Gastroesophageal sphincter (tissue), 4 donors: ENCODE data around the gene PIWIL4. TPM values are rescaled to one million over a fixed set of nuclear protein-coding genes. Genes with fewer than 3 reads are reported as not detected.
A peak's percentile ranks its signal among the peaks of the same experiment; 100 is the strongest.

ENCODE experiments used
- ATAC-seq: fragments of 150-250 bp; one replicate; pipeline ENCODE4 v1.9.1; 2016; ENCODE audit warnings: mild to moderate bottlenecking, moderate library complexity
- H3K27ac ChIP-seq, 4 donors: fragments of 200-600 bp; sonication (generic) in 3 of 4; 1 replicate in 3 of 4; 2 replicates in 1 of 4; pipeline ENCODE4 v1.5.1; 2016 to 2019
- H3K27me3 ChIP-seq: fragments of 200-600 bp; sonication (generic); one replicate; pipeline ENCODE4 v1.5.1; 2019
- H3K36me3 ChIP-seq, 2 donors: fragments of 200-600 bp; sonication (generic); one replicate each; pipeline ENCODE4 v1.5.1; 2019; ENCODE audit warnings: control low read depth in 1 of 2
- H3K4me1 ChIP-seq, 3 donors: fragments of 200-600 bp; sonication (generic); 1 replicate in 2 of 3; 2 replicates in 1 of 3; pipeline ENCODE4 v1.5.1; 2016 to 2019; ENCODE audit warnings: control low read depth in 2 of 3
- H3K4me3 ChIP-seq, 2 donors: fragments of 200-600 bp; sonication (generic); one replicate each; pipeline ENCODE4 v1.5.1; 2019; ENCODE audit warnings: mild to moderate bottlenecking in 1 of 2, moderate library complexity in 1 of 2
- H3K9me3 ChIP-seq, 3 donors: fragments of 200-600 bp; sonication (generic); one replicate each; pipeline ENCODE4 v1.5.1; 2017 to 2019; ENCODE audit warnings: control low read depth in 2 of 3
- CTCF ChIP-seq, 4 experiments: fragments of 200-600 bp in 2 of 4; fragments of 450-650 bp in 2 of 4; sonication (generic) in 1 of 4; IDR thresholded peaks; one replicate each; pipeline ENCODE4 v1.5.1; 2017 to 2019; ENCODE audit warnings: antibody characterized with exemption in 4 of 4, mild to moderate bottlenecking in 2 of 4, moderate library complexity in 2 of 4
- EP300 ChIP-seq: sonication (generic); formaldehyde crosslinking; IDR thresholded peaks from one replicate; pipeline ENCODE4 v1.6.1; 2017; ENCODE audit warnings: antibody characterized with exemption, mild to moderate bottlenecking
- POLR2A ChIP-seq, 2 donors: fragments of 450-650 bp; IDR thresholded peaks; one replicate each; pipeline ENCODE4 v1.6.1; 2017; ENCODE audit warnings: antibody characterized with exemption in 2 of 2, mild to moderate bottlenecking in 2 of 2, moderate library complexity in 1 of 2
- POLR2AphosphoS5 ChIP-seq: sonication (generic); formaldehyde crosslinking; IDR thresholded peaks from one replicate; pipeline ENCODE4 v1.6.1; 2017; ENCODE audit warnings: antibody characterized with exemption
- WGBS, 2 donors: methylation state at CpG; one replicate each; pipeline ENCODE4 v1.1.5; 2018; ENCODE audit warnings: low coverage in 1 of 2; 5-methylcytosine and 5-hydroxymethylcytosine counted together
- total RNA-seq, 4 donors: library from RNA; depleted of rRNA; stranded (reverse); fragments of >200 nt; gene quantifications; one replicate each; pipeline ENCODE4 v1.1.0, GENCODE V29; 2016

Gene PIWIL4
- total RNA-seq, 4 donors from 2014 or later = 2.0 to 8.5 (median 6.0) TPM

- H3K36me3 ChIP-seq = peaks cover 0 to 66% of the 10 kb centered on the region in 2 donors
- H3K9me3 ChIP-seq = no peaks in the 10 kb centered on the region
- no peaks in the 10 kb centered on the region for H3K4me1 ChIP-seq
- H3K27ac ChIP-seq = no peak overlapping the region
- WGBS, 2 donors = 52 to 83% methylated on average over 1 to 2 of the region's 2 CpGs
- TF ChIP-seq POLR2A (IDR thresholded peaks at IDR 0.05) = no peak
- TF ChIP-seq POLR2AphosphoS5 = no peak
- TF ChIP-seq CTCF (IDR thresholded peaks at IDR 0.05) = no peak
- no peak overlapping the region for H3K4me3 ChIP-seq
- no peak for ATAC-seq
- no peaks in the 10 kb centered on the region for H3K27me3 ChIP-seq
Measured at GRCh38 chr11:94597896-94598295, 30.7 kb downstream of the PIWIL4 start.

GRCh38 chr11:94599510-94599909 lies 32.3 kb downstream of the PIWIL4 start:
- Histone ChIP-seq H3K9me3 (no peaks in the 10 kb centered on the region), H3K27ac (no peak overlapping the region), H3K27me3 (no peaks in the 10 kb centered on the region), H3K4me1 (no peaks in the 10 kb centered on the region), H3K36me3 (peaks cover 0 to 56% of the 10 kb centered on the region in 2 donors), H3K4me3 (no peak overlapping the region)
- 100% methylated on average over 1 of the region's 3 CpGs; no CpG with 5 or more reads in 1 of the 2 donors for WGBS, 2 donors
- no peak for ATAC-seq
- TF ChIP-seq POLR2A (IDR thresholded peaks at IDR 0.05) (no peak), CTCF (IDR thresholded peaks at IDR 0.05) (no peak), EP300 (no peak), POLR2AphosphoS5 (no peak)

- TF ChIP-seq POLR2A (IDR thresholded peaks at IDR 0.05) (no peak), CTCF (IDR thresholded peaks at IDR 0.05) (peak in 1 of 4 experiments; percentile 58), EP300 (no peak)
Measured at GRCh38 chr11:94602430-94603372, 35.5 kb downstream of the PIWIL4 start.

GRCh38 chr11:94603587-94603986 lies 36.4 kb downstream of the PIWIL4 start:
- TF ChIP-seq CTCF (IDR thresholded peaks at IDR 0.05) = no peak
- TF ChIP-seq EP300 = no peak
- no peak for TF ChIP-seq POLR2A (IDR thresholded peaks at IDR 0.05)
- no peak for TF ChIP-seq POLR2AphosphoS5
- Histone ChIP-seq H3K4me3 (no peak overlapping the region), H3K27me3 (no peaks in the 10 kb centered on the region), H3K36me3 (peaks cover 0 to 32% of the 10 kb centered on the region in 2 donors), H3K4me1 (no peaks in the 10 kb centered on the region), H3K27ac (no peak overlapping the region), H3K9me3 (no peaks in the 10 kb centered on the region)
- no peak for ATAC-seq
- 100% methylated on average over 1 of the region's 1 CpG for WGBS, 2 donors

More at GRCh38 chr11:94602430-94603372, 35.5 kb downstream of the PIWIL4 start:
- Histone ChIP-seq H3K9me3 (no peaks in the 10 kb centered on the region), H3K27ac (no peak overlapping the region), H3K36me3 (peaks cover 0 to 30% of the 10 kb centered on the region in 2 donors), H3K4me1 (no peaks in the 10 kb centered on the region), H3K27me3 (no peaks in the 10 kb centered on the region), H3K4me3 (no peak overlapping the region)
- WGBS, 2 donors = 49 to 67% methylated on average over 6 to 8 of the region's 8 CpGs
- ATAC-seq = peak; percentile 80

- Histone ChIP-seq H3K27ac (no peak overlapping the region), H3K4me1 (no peaks in the 10 kb centered on the region), H3K4me3 (no peak overlapping the region), H3K36me3 (peaks cover 0 to 32% of the 10 kb centered on the region in 2 donors), H3K27me3 (no peaks in the 10 kb centered on the region), H3K9me3 (no peaks in the 10 kb centered on the region)
- WGBS, 2 donors = 73 to 74% methylated on average over 3 of the region's 3 CpGs
- no peak for ATAC-seq
- TF ChIP-seq POLR2AphosphoS5 = no peak
Measured at GRCh38 chr11:94604482-94604881, 37.3 kb downstream of the PIWIL4 start.
